Spleen (tissue), 11 donors: ENCODE results near the gene ASPG. TPM values are rescaled to one million over a fixed set of nuclear protein-coding genes. Genes with fewer than 3 reads are reported as not detected.
A peak's percentile ranks its signal among the peaks of the same experiment; 100 is the strongest.

Experiments used
- DNase-seq: peaks from one replicate; pipeline ENCODE4 v3.0.0-alpha.2; 2020
- H3K27ac ChIP-seq, 8 donors: fragments of 200-600 bp; sonication (generic) in 7 of 8; 1 replicate in 4 of 8; 2 replicates in 4 of 8; pipeline versions ENCODE4 v1.5.0 to v1.8.0; 2016 to 2021; ENCODE audit warnings: inconsistent platforms in 4 of 8, mild to moderate bottlenecking in 4 of 8, moderate library complexity in 1 of 8
- H3K27me3 ChIP-seq, 7 donors: fragments of 200-600 bp; sonication (generic) in 6 of 7; replicated peaks in 1 of 7; 1 replicate in 4 of 7; 2 replicates in 3 of 7; pipeline versions ENCODE4 v1.5.0 to v1.8.0; 2016 to 2021; ENCODE audit warnings: inconsistent platforms in 3 of 7, mild to moderate bottlenecking in 1 of 7
- H3K36me3 ChIP-seq, 6 donors: fragments of 200-600 bp; sonication (generic) in 5 of 6; 1 replicate in 4 of 6; 2 replicates in 2 of 6; pipeline versions ENCODE4 v1.5.0 to v1.8.0; 2016 to 2021; ENCODE audit warnings: inconsistent platforms in 2 of 6
- H3K4me1 ChIP-seq, 6 donors: fragments of 200-600 bp; sonication (generic) in 5 of 6; 1 replicate in 3 of 6; 2 replicates in 3 of 6; pipeline versions ENCODE4 v1.5.0 to v1.8.0; 2016 to 2021; ENCODE audit warnings: inconsistent platforms in 3 of 6
- H3K4me3 ChIP-seq, 8 donors: fragments of 200-600 bp; sonication (generic) in 7 of 8; 1 replicate in 4 of 8; 2 replicates in 4 of 8; pipeline versions ENCODE4 v1.5.0 to v1.8.0; 2016 to 2021; ENCODE audit warnings: inconsistent platforms in 4 of 8, mild to moderate bottlenecking in 4 of 8, moderate library complexity in 2 of 8
- H3K9me3 ChIP-seq, 8 donors: fragments of 200-600 bp; sonication (generic) in 7 of 8; 1 replicate in 4 of 8; 2 replicates in 4 of 8; pipeline versions ENCODE4 v1.5.0 to v1.8.0; 2016 to 2021; ENCODE audit warnings: inconsistent platforms in 4 of 8
- CTCF ChIP-seq, 11 experiments: fragments of 200-600 bp in 7 of 11; fragments of 450-650 bp in 4 of 11; sonication (generic) in 4 of 11; IDR thresholded peaks in 8 of 11; conservative IDR thresholded peaks in 3 of 11; 1 replicate in 7 of 11; 2 replicates in 4 of 11; pipeline versions ENCODE4 v1.4.0 to v1.8.0; 2016 to 2021; ENCODE audit warnings: antibody characterized with exemption in 11 of 11, inconsistent platforms in 4 of 11, mild to moderate bottlenecking in 1 of 11
- POLR2A ChIP-seq, 3 donors: fragments of 450-650 bp; IDR thresholded peaks; one replicate each; pipeline ENCODE4 v1.5.1; 2017; ENCODE audit warnings: antibody characterized with exemption in 3 of 3, mild to moderate bottlenecking in 1 of 3
- POLR2AphosphoS5 ChIP-seq, 3 donors: sonication (generic); formaldehyde crosslinking; IDR thresholded peaks; one replicate each; pipeline ENCODE4 v1.5.1; 2017; ENCODE audit warnings: antibody characterized with exemption in 3 of 3
- WGBS, 5 donors: extraction: QIAGEN DNeasy Blood & Tissue Kit in 3 of 5; methylation state at CpG; one replicate each; pipeline versions ENCODE4 v1.1.5 to v1.1.7; 2013 to 2018; 5-methylcytosine and 5-hydroxymethylcytosine counted together
- intact Hi-C: fragments of 100-400 bp; cut with DNase I; formaldehyde crosslinking; loops from one replicate; pipeline ENCODE4 v1.15.0; 2023; ENCODE audit warnings: low total_unique reads
- polyA plus RNA-seq, 3 donors: library from polyadenylated mRNA; stranded (reverse); fragments of 200-250 nt; gene quantifications; one replicate each; pipeline ENCODE4 v1.2.1, GENCODE V29; 2013
- total RNA-seq, 7 donors: library from RNA; depleted of rRNA in 3 of 7; stranded (reverse); fragments of >200 nt in 3 of 7; fragmentation: NEBNext Ultra II Directional in 4 of 7; extraction: Animal tissue kit (Norgen Biotek cat#: 25700) in 4 of 7; gene quantifications; one replicate each; pipeline versions ENCODE4 v1.1.0 to v1.2.1, GENCODE V29; 2016 to 2021
- donor health status: healthy with polysubstance abuse.
- donor health status: DM: no; HTN: no; CAD: no; lungs with moderate emphysema.
- donor health status: DM: no; HTN: no; CAD: no.
- donor health status: Bipolar disorder and iron deficiency.
- donor health status: healthy.
- donor health status: DM: no; HTN: no; CAD: no.
- donor health status: DM: yes; HTN: yes; CAD: no.

ASPG gene
- total and polyA plus RNA-seq, 10 donors: 0.05 to 0.67 (median 0.26) TPM; not detected in 3

DNA sequence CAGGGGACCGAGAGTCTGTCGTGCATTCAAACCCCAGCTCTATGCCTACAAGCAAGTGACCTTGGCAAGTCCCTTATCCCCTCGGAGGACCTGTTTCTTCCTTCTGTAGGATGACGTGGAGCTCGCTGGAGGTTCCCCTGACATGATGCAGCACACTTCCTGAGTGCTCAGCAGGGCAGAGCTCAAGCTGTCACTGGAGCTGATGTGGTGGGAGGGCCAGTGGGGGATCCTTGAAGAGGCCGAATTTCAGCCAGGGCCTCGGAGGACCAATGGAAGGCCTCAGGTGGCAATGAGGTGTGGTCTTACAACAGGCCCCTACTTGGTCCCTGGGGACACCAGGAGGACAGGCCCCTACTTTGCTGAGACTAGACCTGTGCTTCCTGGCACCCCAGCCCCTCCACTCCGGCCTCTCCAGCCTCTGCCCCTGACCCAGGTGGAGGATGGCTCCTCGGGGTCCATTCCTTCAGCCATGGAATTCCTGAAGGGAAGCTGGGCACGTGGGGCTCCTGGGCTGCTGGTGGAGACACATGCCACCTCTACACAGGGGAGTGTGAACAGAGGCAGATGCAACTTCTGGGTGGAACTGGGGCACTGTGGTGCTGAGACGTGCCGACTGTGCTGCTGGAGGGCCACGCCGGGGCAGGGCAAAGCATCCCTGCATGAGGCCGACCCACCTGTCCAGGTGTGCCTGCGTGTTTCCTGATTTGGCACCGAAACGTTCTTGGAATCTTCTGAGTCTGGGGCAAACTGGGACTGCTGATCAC lies 34.2 kb downstream of the ASPG start:
- peaks cover 0 to 81% (median 48%) of the 10 kb centered on the region in 7 donors for H3K27me3 ChIP-seq
- whole genome bisulfite sequencing, 5 donors: 57 to 71% (median 62%) methylated on average over 14 to 18 of the region's 18 CpGs
- intact Hi-C loops: no loop called here
- H3K4me1 ChIP-seq: peaks cover 5 to 24% (median 19%) of the 10 kb centered on the region in 6 donors
- H3K9me3 ChIP-seq: peaks cover 4 to 21% (median 16%) of the 10 kb centered on the region in 8 donors
- no peak overlapping the region for H3K4me3 ChIP-seq
- H3K36me3 ChIP-seq: no peaks in the 10 kb centered on the region
- peak; percentile 62 for DNase-seq
- no peak overlapping the region for H3K27ac ChIP-seq
- TF ChIP-seq POLR2A (IDR thresholded peaks at IDR 0.05): no peak
- no peak for TF ChIP-seq CTCF (IDR thresholded peaks at IDR 0.05 in 8 of 11, conservative IDR thresholded peaks at IDR 0.05 in 3 of 11)
- TF ChIP-seq POLR2AphosphoS5 (IDR thresholded peaks at IDR 0.05): no peak

GRCh38 chr14:104120281-104120741 lies 34.8 kb downstream of the ASPG start:
- intact Hi-C loops: no loop called here
- Histone ChIP-seq H3K27me3 (peaks cover 0 to 75% (median 44%) of the 10 kb centered on the region in 7 donors), H3K4me1 (peaks cover 5 to 24% (median 19%) of the 10 kb centered on the region in 6 donors), H3K36me3 (no peaks in the 10 kb centered on the region), H3K9me3 (peaks cover 7 to 27% (median 22%) of the 10 kb centered on the region in 8 donors), H3K4me3 (no peak overlapping the region), H3K27ac (no peak overlapping the region)
- TF ChIP-seq CTCF (IDR thresholded peaks at IDR 0.05 in 8 of 11, conservative IDR thresholded peaks at IDR 0.05 in 3 of 11) (no peak), POLR2A (IDR thresholded peaks at IDR 0.05) (no peak), POLR2AphosphoS5 (IDR thresholded peaks at IDR 0.05) (no peak)
- WGBS, 5 donors: 76 to 83% (median 79%) methylated on average over 5 of the region's 5 CpGs
- DNase-seq: no peak

DNA sequence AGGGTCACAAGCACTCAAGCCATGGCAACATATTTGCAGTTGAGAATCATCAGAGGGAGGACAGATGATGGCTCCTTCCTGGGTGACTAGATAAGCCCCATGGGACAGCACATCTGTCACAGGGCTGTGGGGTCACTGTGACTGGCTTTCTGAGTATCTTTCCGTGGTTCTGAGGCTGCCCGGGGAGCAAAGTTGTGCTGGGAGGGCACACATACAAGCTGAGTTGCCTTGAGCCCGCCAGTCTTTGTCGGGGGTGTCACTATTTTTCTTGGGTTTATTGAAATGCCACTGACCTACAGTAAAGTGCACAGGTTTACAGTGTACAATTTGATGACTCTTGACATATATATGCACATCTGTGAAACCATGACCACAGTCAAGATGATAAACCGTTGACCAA lies 35.6 kb downstream of the ASPG start:
- H3K27ac ChIP-seq: no peak overlapping the region
- H3K27me3 ChIP-seq: peaks cover 0 to 67% (median 41%) of the 10 kb centered on the region in 7 donors
- intact Hi-C loops: no loop called here
- TF ChIP-seq POLR2A (IDR thresholded peaks at IDR 0.05) (no peak), POLR2AphosphoS5 (IDR thresholded peaks at IDR 0.05) (no peak), CTCF (IDR thresholded peaks at IDR 0.05 in 8 of 11, conservative IDR thresholded peaks at IDR 0.05 in 3 of 11) (no peak)
- no peak overlapping the region for H3K4me3 ChIP-seq
- WGBS, 5 donors: 68 to 83% (median 82%) methylated on average over 5 of the region's 5 CpGs
- peaks cover 8 to 35% (median 30%) of the 10 kb centered on the region in 8 donors for H3K9me3 ChIP-seq
- peaks cover 4 to 21% (median 16%) of the 10 kb centered on the region in 6 donors for H3K4me1 ChIP-seq
- H3K36me3 ChIP-seq: no peaks in the 10 kb centered on the region
- DNase-seq: no peak

GRCh38 chr14:104123879-104124278 lies 38.4 kb downstream of the ASPG start:
- TF ChIP-seq CTCF (IDR thresholded peaks at IDR 0.05 in 8 of 11, conservative IDR thresholded peaks at IDR 0.05 in 3 of 11) (no peak), POLR2AphosphoS5 (IDR thresholded peaks at IDR 0.05) (no peak), POLR2A (IDR thresholded peaks at IDR 0.05) (no peak)
- peaks cover 0 to 51% (median 13%) of the 10 kb centered on the region in 7 donors for H3K27me3 ChIP-seq
- no peak for DNase-seq
- intact Hi-C loops: no loop called here
- H3K27ac ChIP-seq: no peak overlapping the region
- no peak overlapping the region for H3K4me3 ChIP-seq
- WGBS, 5 donors: 92 to 100% (median 98%) methylated on average over 1 of the region's 1 CpG
- H3K36me3 ChIP-seq: no peaks in the 10 kb centered on the region
- H3K9me3 ChIP-seq: peaks cover 8 to 63% (median 37%) of the 10 kb centered on the region in 8 donors
- H3K4me1 ChIP-seq: no peaks in the 10 kb centered on the region
